ENCODE measurements around the gene SNX33.
"Not testable (repeated sequence)": the region's sequence is repeated elsewhere in the genome, so short reads cannot be mapped to it uniquely, and the experiment has no call there.

The SNX33 gene

GRCh38 chr15:75706682-75706954, 58.9 kb downstream of the SNX33 start:
- H3K27me3 ChIP-seq (ENCODE audit: insufficient read depth, poor library complexity, severe bottlenecking): no peaks in the 10 kb centered on the region
- no peak overlapping the region for H3K27ac ChIP-seq (replicated peaks)
- H3K4me3 ChIP-seq (replicated peaks; ENCODE audit: insufficient read depth, low read length): no peak overlapping the region
- no peak for DNase-seq (ENCODE audit: low read depth in 1 of 2, low spot score in 1 of 2)
- no peak for TF ChIP-seq SPI1 (IDR thresholded peaks at IDR 0.05; ENCODE audit: borderline replicate concordance, low read depth)
- TF ChIP-seq, protein P1, sequence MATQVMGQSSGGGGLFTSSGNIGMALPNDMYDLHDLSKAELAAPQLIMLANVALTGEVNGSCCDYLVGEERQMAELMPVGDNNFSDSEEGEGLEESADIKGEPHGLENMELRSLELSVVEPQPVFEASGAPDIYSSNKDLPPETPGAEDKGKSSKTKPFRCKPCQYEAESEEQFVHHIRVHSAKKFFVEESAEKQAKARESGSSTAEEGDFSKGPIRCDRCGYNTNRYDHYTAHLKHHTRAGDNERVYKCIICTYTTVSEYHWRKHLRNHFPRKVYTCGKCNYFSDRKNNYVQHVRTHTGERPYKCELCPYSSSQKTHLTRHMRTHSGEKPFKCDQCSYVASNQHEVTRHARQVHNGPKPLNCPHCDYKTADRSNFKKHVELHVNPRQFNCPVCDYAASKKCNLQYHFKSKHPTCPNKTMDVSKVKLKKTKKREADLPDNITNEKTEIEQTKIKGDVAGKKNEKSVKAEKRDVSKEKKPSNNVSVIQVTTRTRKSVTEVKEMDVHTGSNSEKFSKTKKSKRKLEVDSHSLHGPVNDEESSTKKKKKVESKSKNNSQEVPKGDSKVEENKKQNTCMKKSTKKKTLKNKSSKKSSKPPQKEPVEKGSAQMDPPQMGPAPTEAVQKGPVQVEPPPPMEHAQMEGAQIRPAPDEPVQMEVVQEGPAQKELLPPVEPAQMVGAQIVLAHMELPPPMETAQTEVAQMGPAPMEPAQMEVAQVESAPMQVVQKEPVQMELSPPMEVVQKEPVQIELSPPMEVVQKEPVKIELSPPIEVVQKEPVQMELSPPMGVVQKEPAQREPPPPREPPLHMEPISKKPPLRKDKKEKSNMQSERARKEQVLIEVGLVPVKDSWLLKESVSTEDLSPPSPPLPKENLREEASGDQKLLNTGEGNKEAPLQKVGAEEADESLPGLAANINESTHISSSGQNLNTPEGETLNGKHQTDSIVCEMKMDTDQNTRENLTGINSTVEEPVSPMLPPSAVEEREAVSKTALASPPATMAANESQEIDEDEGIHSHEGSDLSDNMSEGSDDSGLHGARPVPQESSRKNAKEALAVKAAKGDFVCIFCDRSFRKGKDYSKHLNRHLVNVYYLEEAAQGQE (IDR thresholded peaks at IDR 0.05; ENCODE audit: insufficient replicate concordance, low read depth): no peak
- TF ChIP-seq GABPA (IDR thresholded peaks at IDR 0.05; ENCODE audit: low read depth): no peak
- no peak for TF ChIP-seq POLR2AphosphoS5 (IDR thresholded peaks at IDR 0.05; ENCODE audit: low read depth)
- TF ChIP-seq, protein P2, sequence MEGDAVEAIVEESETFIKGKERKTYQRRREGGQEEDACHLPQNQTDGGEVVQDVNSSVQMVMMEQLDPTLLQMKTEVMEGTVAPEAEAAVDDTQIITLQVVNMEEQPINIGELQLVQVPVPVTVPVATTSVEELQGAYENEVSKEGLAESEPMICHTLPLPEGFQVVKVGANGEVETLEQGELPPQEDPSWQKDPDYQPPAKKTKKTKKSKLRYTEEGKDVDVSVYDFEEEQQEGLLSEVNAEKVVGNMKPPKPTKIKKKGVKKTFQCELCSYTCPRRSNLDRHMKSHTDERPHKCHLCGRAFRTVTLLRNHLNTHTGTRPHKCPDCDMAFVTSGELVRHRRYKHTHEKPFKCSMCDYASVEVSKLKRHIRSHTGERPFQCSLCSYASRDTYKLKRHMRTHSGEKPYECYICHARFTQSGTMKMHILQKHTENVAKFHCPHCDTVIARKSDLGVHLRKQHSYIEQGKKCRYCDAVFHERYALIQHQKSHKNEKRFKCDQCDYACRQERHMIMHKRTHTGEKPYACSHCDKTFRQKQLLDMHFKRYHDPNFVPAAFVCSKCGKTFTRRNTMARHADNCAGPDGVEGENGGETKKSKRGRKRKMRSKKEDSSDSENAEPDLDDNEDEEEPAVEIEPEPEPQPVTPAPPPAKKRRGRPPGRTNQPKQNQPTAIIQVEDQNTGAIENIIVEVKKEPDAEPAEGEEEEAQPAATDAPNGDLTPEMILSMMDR (IDR thresholded peaks at IDR 0.05; ENCODE audit: insufficient read depth, low read length): no peak

DNA sequence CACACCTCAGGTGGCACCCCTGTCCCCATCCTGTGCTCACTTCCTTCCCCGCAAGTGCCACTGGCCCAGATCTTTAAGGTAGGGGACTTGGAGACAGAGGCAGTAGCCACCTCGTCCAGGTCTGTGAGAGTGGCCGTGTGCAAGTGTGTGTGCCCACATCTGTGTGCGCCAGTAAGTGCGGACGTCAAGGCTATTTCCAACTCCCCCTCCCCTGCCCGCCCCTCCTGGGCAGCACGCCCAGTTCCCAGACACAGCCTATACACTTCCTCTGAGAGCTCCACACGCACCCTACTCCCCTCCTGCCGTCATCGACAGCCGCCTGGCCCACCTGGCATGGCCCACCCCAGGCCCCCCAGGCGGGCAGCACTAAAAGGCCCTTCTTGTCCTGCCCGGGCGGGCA, 61.7 kb downstream of the SNX33 start:
- not testable (repeated sequence) for H3K27me3 ChIP-seq (ENCODE audit: insufficient read depth, poor library complexity, severe bottlenecking); DNase-seq (ENCODE audit: low read depth in 1 of 2, low spot score in 1 of 2); H3K27ac ChIP-seq (replicated peaks); H3K4me3 ChIP-seq (replicated peaks; ENCODE audit: insufficient read depth, low read length)

DNA sequence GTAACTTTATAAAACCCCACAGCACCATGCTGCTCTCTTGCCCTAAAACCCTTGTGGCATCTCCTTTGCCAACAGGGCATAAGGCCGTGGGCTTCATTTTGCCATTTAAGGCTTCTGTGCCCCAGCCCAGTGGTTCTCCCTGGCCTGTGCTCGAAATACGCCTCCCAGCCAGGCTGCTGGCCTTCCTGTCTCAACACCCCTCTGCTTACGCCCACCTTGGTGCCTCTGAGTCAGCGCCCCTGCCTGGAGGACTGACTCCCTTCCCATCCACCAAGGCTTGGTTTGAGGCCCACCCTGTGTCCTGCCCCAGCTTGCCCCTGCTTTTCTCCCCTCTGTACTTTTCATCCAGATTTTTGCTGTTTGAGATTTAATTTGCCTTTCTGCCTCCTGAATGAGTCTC, 63.2 kb downstream of the SNX33 start:
- not testable (repeated sequence) for H3K4me3 ChIP-seq (replicated peaks; ENCODE audit: insufficient read depth, low read length); DNase-seq (ENCODE audit: low read depth in 1 of 2, low spot score in 1 of 2); H3K27ac ChIP-seq (replicated peaks); H3K27me3 ChIP-seq (ENCODE audit: insufficient read depth, poor library complexity, severe bottlenecking)

GRCh38 chr15:75711495-75711894, 63.8 kb downstream of the SNX33 start:
- DNase-seq (ENCODE audit: low read depth in 1 of 2, low spot score in 1 of 2); H3K4me3 ChIP-seq (replicated peaks; ENCODE audit: insufficient read depth, low read length); H3K27ac ChIP-seq (replicated peaks): not testable (repeated sequence)

More at GRCh38 chr15:75711495-75711894, 63.8 kb downstream of the SNX33 start:
- not testable (repeated sequence) for H3K27me3 ChIP-seq (ENCODE audit: insufficient read depth, poor library complexity, severe bottlenecking)
